Prostate gland (tissue), 2 donors: ENCODE data around the gene RFX2.

Source experiments
- POLR2AphosphoS5 ChIP-seq: sonication (generic); formaldehyde crosslinking; IDR thresholded peaks from one replicate; pipeline ENCODE4 v1.6.1; 2017; ENCODE audit warnings: antibody characterized with exemption
- TF ChIP-seq, protein P1 (sequence below), 4 experiments: fragments of 200-600 bp in 2 of 4; fragments of 450-650 bp in 2 of 4; sonication (generic) in 2 of 4; IDR thresholded peaks; 1 replicate in 3 of 4; 2 replicates in 1 of 4; pipeline ENCODE4 v1.5.1; 2016 to 2019; ENCODE audit warnings: antibody characterized with exemption in 4 of 4, mild to moderate bottlenecking in 2 of 4, moderate library complexity in 2 of 4

DNA sequence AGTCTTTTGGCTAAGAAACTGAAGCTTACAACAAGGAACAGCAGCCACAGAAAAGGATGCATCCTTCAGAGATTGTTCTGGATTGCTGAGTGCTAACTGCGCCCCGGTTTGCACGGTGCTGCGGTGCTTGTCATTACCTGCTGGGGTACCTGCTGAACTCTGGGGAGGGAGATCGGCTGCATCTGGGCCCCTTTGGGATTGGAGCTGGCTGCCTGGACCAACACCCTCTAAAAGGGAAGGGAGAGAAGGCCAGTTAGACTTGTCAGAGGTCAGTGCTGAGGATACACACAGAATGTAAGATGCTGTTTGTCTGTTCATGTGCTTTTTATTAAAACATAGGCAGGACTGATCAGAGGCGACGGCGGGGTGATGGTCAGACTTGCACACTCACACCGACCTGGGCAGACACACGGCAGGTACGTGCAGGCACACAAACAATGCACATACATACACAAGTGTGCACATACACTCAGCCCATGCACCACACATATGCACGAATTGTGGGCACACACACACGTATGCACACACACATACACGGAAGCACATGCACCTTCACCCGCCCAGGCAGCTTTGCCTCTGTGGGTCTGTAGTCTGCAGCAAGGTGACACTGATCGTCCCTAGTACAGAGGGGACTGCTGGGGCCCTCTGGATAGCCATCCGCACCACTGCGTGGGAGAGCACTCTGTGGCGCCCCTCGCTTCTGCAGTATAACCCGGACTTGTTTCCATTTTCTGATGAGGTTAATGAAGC is 66.1 kb downstream of the RFX2 start:
- TF ChIP-seq, protein P1, sequence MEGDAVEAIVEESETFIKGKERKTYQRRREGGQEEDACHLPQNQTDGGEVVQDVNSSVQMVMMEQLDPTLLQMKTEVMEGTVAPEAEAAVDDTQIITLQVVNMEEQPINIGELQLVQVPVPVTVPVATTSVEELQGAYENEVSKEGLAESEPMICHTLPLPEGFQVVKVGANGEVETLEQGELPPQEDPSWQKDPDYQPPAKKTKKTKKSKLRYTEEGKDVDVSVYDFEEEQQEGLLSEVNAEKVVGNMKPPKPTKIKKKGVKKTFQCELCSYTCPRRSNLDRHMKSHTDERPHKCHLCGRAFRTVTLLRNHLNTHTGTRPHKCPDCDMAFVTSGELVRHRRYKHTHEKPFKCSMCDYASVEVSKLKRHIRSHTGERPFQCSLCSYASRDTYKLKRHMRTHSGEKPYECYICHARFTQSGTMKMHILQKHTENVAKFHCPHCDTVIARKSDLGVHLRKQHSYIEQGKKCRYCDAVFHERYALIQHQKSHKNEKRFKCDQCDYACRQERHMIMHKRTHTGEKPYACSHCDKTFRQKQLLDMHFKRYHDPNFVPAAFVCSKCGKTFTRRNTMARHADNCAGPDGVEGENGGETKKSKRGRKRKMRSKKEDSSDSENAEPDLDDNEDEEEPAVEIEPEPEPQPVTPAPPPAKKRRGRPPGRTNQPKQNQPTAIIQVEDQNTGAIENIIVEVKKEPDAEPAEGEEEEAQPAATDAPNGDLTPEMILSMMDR (IDR thresholded peaks at IDR 0.05): no peak
- no peak for TF ChIP-seq POLR2AphosphoS5
